K562 (cell line): ENCODE results near the gene CERS4. TPM values are rescaled to one million over a fixed set of nuclear protein-coding genes. Genes with fewer than 3 reads are reported as not detected.

ENCODE experiments used
- ATAC-seq: fragments of 200-7000 bp; cut with Tn5 transposase; 3 replicates; pipeline ENCODE4 v1.9.1; 2020; ENCODE audit warnings: moderate library complexity
- BruUV-seq: library from RNA; stranded (reverse); fragments of 400-500 nt; replicated peaks from 2 replicates; lab custom pipeline; 2021; lab: Mats Ljungman, UMichigan
- CTCF ChIA-PET: fragments of 300-600 bp; formaldehyde crosslinking; extraction: SDS; loops from one replicate; lab custom pipeline; 2021; ENCODE audit warnings: low intra/inter-chr PET ratio; lab: Yijun Ruan, JAX
- POLR2A ChIA-PET: fragments of 300-600, 350-650 bp; sonication (Branson Sonifier 250); formaldehyde crosslinking; extraction: SDS; loops from one replicate; lab custom pipeline; 2021; ENCODE audit warnings: antibody characterized with exemption, inconsistent platforms; lab: Yijun Ruan, JAX
- DNase-seq, 4 experiments: peaks; one replicate each; pipeline versions ENCODE4 v3.0.0 to v3.0.0-alpha.2; 2011 to 2018; ENCODE audit warnings: low spot score in 3 of 4, mixed read lengths in 3 of 4; ENCODE audit errors: extremely low read depth in 1 of 4
- FAIRE-seq: peaks from 2 replicates; lab custom pipeline; 2011; peaks lifted over from hg19 to GRCh38; lab: Jason Lieb, UNC
- H2AFZ ChIP-seq: 2 replicates; pipeline ENCODE4 v1.6.0; 2011; ENCODE audit warnings: low read depth, low read length, control low read depth, inconsistent platforms
- H3K27ac ChIP-seq: fragments of 200-600 bp; 3 replicates; pipeline ENCODE4 v1.8.0; 2011; ENCODE audit warnings: low read depth, mild to moderate bottlenecking, control low read depth, inconsistent platforms, low read length, moderate library complexity, mixed read lengths; ENCODE audit errors: extremely low read depth
- H3K27me3 ChIP-seq, 2 experiments: fragments of 300-600 bp in 1 of 2; 2 replicates in 1 of 2; 3 replicates in 1 of 2; pipeline versions ENCODE4 v1.6.0 to v1.8.0; 2011; ENCODE audit warnings: inconsistent platforms in 2 of 2, low read length in 2 of 2, mild to moderate bottlenecking in 1 of 2, mixed read lengths in 1 of 2, moderate library complexity in 1 of 2; ENCODE audit not compliant: control insufficient read depth in 2 of 2, insufficient read depth in 2 of 2
- H3K36me3 ChIP-seq: fragments of 300-600 bp; 3 replicates; pipeline ENCODE4 v1.8.0; 2011; ENCODE audit warnings: mild to moderate bottlenecking, low read length, inconsistent platforms; ENCODE audit not compliant: control insufficient read depth, insufficient read depth
- H3K4me1 ChIP-seq, 2 experiments: fragments of 200-600 bp in 1 of 2; replicated peaks in 1 of 2; 2 replicates in 1 of 2; 3 replicates in 1 of 2; pipeline versions ENCODE4 v1.5.1 to v1.8.0; 2011; ENCODE audit warnings: inconsistent platforms in 2 of 2, low read length in 2 of 2, mild to moderate bottlenecking in 1 of 2, mixed read lengths in 1 of 2, moderate library complexity in 1 of 2; ENCODE audit not compliant: control insufficient read depth in 2 of 2, insufficient read depth in 2 of 2
- H3K4me2 ChIP-seq: 2 replicates; pipeline ENCODE4 v1.6.1; 2011; ENCODE audit warnings: low read length, control low read depth, inconsistent platforms, mixed read lengths; ENCODE audit not compliant: insufficient read depth
- H3K4me3 ChIP-seq: fragments of 200-600 bp; sonication (generic), shearing (Covaris generic); 2 replicates; pipeline ENCODE4 v1.5.1; 2016; ENCODE audit warnings: control low read depth, inconsistent platforms
- H3K79me2 ChIP-seq: fragments of 200-600 bp; 3 replicates; pipeline ENCODE4 v1.8.0; 2011; ENCODE audit warnings: low read length, inconsistent platforms; ENCODE audit not compliant: control insufficient read depth, insufficient read depth
- H3K9ac ChIP-seq, 2 experiments: 2 replicates each; pipeline versions ENCODE4 v1.6.0 to v1.6.1; 2011; ENCODE audit warnings: low read depth in 2 of 2, low read length in 2 of 2, control low read depth in 1 of 2, inconsistent platforms in 1 of 2, mild to moderate bottlenecking in 1 of 2, mixed read lengths in 1 of 2; ENCODE audit not compliant: insufficient read depth in 1 of 2
- H3K9me1 ChIP-seq: one replicate; pipeline ENCODE4 v1.6.0; 2011; ENCODE audit warnings: inconsistent platforms, mild to moderate bottlenecking, low read length, moderate library complexity; ENCODE audit not compliant: control insufficient read depth, insufficient read depth
- H3K9me3 ChIP-seq: replicated peaks from 2 replicates; pipeline ENCODE4 v1.5.1; 2011; ENCODE audit warnings: low read depth, low read length, inconsistent platforms; ENCODE audit not compliant: control insufficient read depth, insufficient read depth
- H4K20me1 ChIP-seq: replicated peaks from 2 replicates; pipeline ENCODE4 v1.6.1; 2011; ENCODE audit warnings: low read length, inconsistent platforms, mixed read lengths; ENCODE audit not compliant: control insufficient read depth, insufficient read depth
- ADNP ChIP-seq: fragments of 200-800 bp; sonication (Bioruptor generic); IDR thresholded peaks from 2 replicates; pipeline ENCODE4 v1.6.1; 2016; ENCODE audit warnings: missing genetic modification characterization, missing compliant biosample characterization
- BCOR ChIP-seq: fragments of 450-650 bp; IDR thresholded peaks from 2 replicates; pipeline ENCODE4 v1.6.1; 2016
- KDM1A ChIP-seq, 2 experiments: fragments of 450-650 bp; IDR thresholded peaks; 2 replicates each; pipeline ENCODE4 v1.6.1; 2016; ENCODE audit warnings: mild to moderate bottlenecking in 2 of 2
- KLF1 ChIP-seq: fragments of 450-650 bp; IDR thresholded peaks from 2 replicates; pipeline ENCODE4 v1.6.1; 2016; ENCODE audit warnings: missing genetic modification characterization, missing compliant biosample characterization
- POLR2B ChIP-seq: fragments of 450-650 bp; IDR thresholded peaks from 2 replicates; pipeline ENCODE4 v1.6.1; 2018; ENCODE audit warnings: low read depth; ENCODE audit not compliant: partially characterized antibody
- RBM25 ChIP-seq: fragments of 200-400 bp; formaldehyde crosslinking; IDR thresholded peaks from 2 replicates; pipeline ENCODE4 v1.6.1; 2018; ENCODE audit warnings: low read length, low read depth, moderate library complexity; ENCODE audit not compliant: severe bottlenecking
- TARDBP ChIP-seq: fragments of 450-650 bp; IDR thresholded peaks from 2 replicates; pipeline ENCODE4 v1.6.1; 2016
- TBP ChIP-seq: optimal IDR thresholded peaks from 2 replicates; pipeline ENCODE3; 2011; ENCODE audit warnings: low read depth, low read length, improper control_type of control experiment
- TRIM28 ChIP-seq: fragments of 450-650 bp; IDR thresholded peaks from 2 replicates; pipeline ENCODE4 v1.6.1; 2017
- ZBTB12 ChIP-seq: fragments of 250-450 bp; sonication (Bioruptor Pico); IDR thresholded peaks from 2 replicates; pipeline ENCODE4 v1.4.0; 2020
- ZFP36 ChIP-seq: fragments of 150-350 bp; IDR thresholded peaks from 2 replicates; pipeline ENCODE4 v1.6.1; 2018; ENCODE audit warnings: low read length, low read depth; ENCODE audit not compliant: partially characterized antibody
- ZNF324 ChIP-seq: fragments of 250-450 bp; sonication (Bioruptor Pico); IDR thresholded peaks from 2 replicates; pipeline ENCODE4 v1.4.0; 2020; ENCODE audit warnings: mild to moderate bottlenecking
- ZNF436 ChIP-seq: fragments of 250-450, 450-650 bp; sonication (Bioruptor Pico); formaldehyde crosslinking; IDR thresholded peaks from 2 replicates; pipeline ENCODE4 v1.7.0; 2020; ENCODE audit warnings: mild to moderate bottlenecking
- WGBS: fragments of 100-300 bp; shearing (Covaris generic); methylation state at CpG from one replicate; pipeline ENCODE4 v1.1.6; 2016; ENCODE audit warnings: low coverage, mixed read lengths; ENCODE audit not compliant: insufficient coverage; ENCODE audit errors: missing lambda C conversion rate; 5-methylcytosine and 5-hydroxymethylcytosine counted together
- in situ Hi-C: fragments of 300-500 bp; cut with MboI; formaldehyde crosslinking; loops from 4 replicates; pipeline ENCODE4 v1.15.0; 2018; ENCODE audit warnings: inconsistent platforms, mixed read lengths
- intact Hi-C: fragments of 100-400 bp; cut with micrococcal nuclease; formaldehyde crosslinking; loops from 2 replicates; pipeline ENCODE4 v1.14.2; 2022
- polyA plus RNA-seq, 8 experiments: library from polyadenylated mRNA; depleted of rRNA in 4 of 8; stranded (reverse) in 5 of 8; unstranded in 3 of 8; fragments of >200 nt; fragmentation: Nextera tagmentation in 2 of 8; fragmentation: Illumina TruSeq in 1 of 8; extraction: Ambion mirVana in 2 of 8; extraction: Trizol in 1 of 8; gene quantifications; 2 replicates each; pipeline versions ENCODE4 v1.2.1 to v1.2.3, GENCODE V29; 2011 to 2014; ENCODE audit warnings: inconsistent platforms in 1 of 8, missing spikeins in 1 of 8
- total RNA-seq, 7 experiments: library from RNA; depleted of rRNA in 6 of 7; stranded (reverse); fragments of >200 nt in 6 of 7; fragmentation: Illumina TruSeq in 2 of 7; extraction: Trizol in 2 of 7; gene quantifications; 2 replicates each; pipeline versions ENCODE4 v1.2.1 to v1.2.3, GENCODE V29; 2011 to 2021; ENCODE audit warnings: low replicate concordance in 1 of 7

CERS4 gene
- total and polyA plus RNA-seq, 9 of the 15 experiments (the other 6 are each of a cell fraction or from before 2014, with no cell fraction given) = 0.14 to 4.4 (median 2.9) TPM; not detected in 1

- FAIRE-seq (no peak), ATAC-seq (no peak), DNase-seq (no peak)
- Histone ChIP-seq H4K20me1 (no peaks in the 10 kb centered on the region), H3K4me2 (peak overlapping the region; percentile 51), H3K9ac (peak overlapping the region; percentile 3 to 76; a peak in 2 of 4 replicates), H3K4me3 (no peak overlapping the region), H3K79me2 (no peaks in the 10 kb centered on the region), H3K27ac (peak overlapping the region; percentile 47; the same call in 1 of the 3 replicates), H2AFZ (peak overlapping the region; percentile 76), H3K27me3 (no peaks in the 10 kb centered on the region), H3K4me1 (peaks cover 15 to 18% of the 10 kb centered on the region in 2 experiments), H3K9me1 (no peaks in the 10 kb centered on the region), H3K9me3 (peaks cover 20% of the 10 kb centered on the region), H3K36me3 (no peaks in the 10 kb centered on the region)
- ChIA-PET POLR2A (interaction anchor here (0.6 kb wide), 1 partner anchor 15 kb away, joined by 3 read pairs; no protein-coding TSS in a partner anchor), CTCF (no interaction called here)
- peak; percentile 68 for TF ChIP-seq BCOR
- 0 out of 2 replicates have a peak, but pooled peaks have one; percentile 31 for TF ChIP-seq ZNF436 (CRISPR knock-in tag)
- peak; percentile 9 to 23; a peak in 3 of 4 replicates for TF ChIP-seq KDM1A (IDR thresholded peaks at IDR 0.05)
- peak; percentile 82 for TF ChIP-seq ADNP (tag)
- no peak for TF ChIP-seq ZBTB12 (CRISPR knock-in tag)
- TF ChIP-seq RBM25 = peak; percentile 77
- TF ChIP-seq TRIM28 = 0 out of 2 replicates have a peak, but pooled peaks have one; percentile 28
- TF ChIP-seq KLF1 (tag) = no peak
- TF ChIP-seq ZNF324 (CRISPR knock-in tag) = peak; percentile 98
- TF ChIP-seq TARDBP = no peak
- peak; percentile 94 for TF ChIP-seq ZFP36
- TF ChIP-seq TBP = peak; percentile 19
- no peak for TF ChIP-seq POLR2B
- BruUV-seq = no TSS peak
- in situ Hi-C loops (no loop called here), intact Hi-C loops (loop anchor here (5.0 kb wide), 1 partner anchor 82 kb away; no protein-coding TSS in a partner anchor)
- WGBS = 74% methylated on average over 3 of the region's 3 CpGs
These were observed 30.5 kb downstream of the CERS4 start for GRCh38 chr19:8239528-8240273.
